Nephron (organoid): Measurements from ENCODE around the gene PAX8.
A peak's percentile ranks its signal among the peaks of the same experiment; 100 is the strongest.

Experiments used
- H3K27ac Mint-ChIP-seq, 3 experiments: 2 replicates each; pipeline ENCODE4 v1.8.0; 2020; ENCODE audit warnings: mixed read lengths in 3 of 3, mild to moderate bottlenecking in 2 of 3, moderate library complexity in 1 of 3
- H3K27me3 Mint-ChIP-seq: 2 replicates; pipeline ENCODE4 v1.8.0; 2021; ENCODE audit warnings: low read depth, mild to moderate bottlenecking, moderate library complexity, mixed read lengths
- H3K36me3 Mint-ChIP-seq: 2 replicates; pipeline ENCODE4 v1.8.0; 2020; ENCODE audit warnings: low read depth, mixed read lengths
- H3K4me1 Mint-ChIP-seq: 2 replicates; pipeline ENCODE4 v1.8.0; 2020; ENCODE audit warnings: mixed read lengths
- H3K4me3 Mint-ChIP-seq, 3 experiments: 2 replicates each; pipeline ENCODE4 v1.8.0; 2020; ENCODE audit warnings: mild to moderate bottlenecking in 3 of 3, mixed read lengths in 3 of 3, moderate library complexity in 2 of 3
- H3K9me3 Mint-ChIP-seq: 2 replicates; pipeline ENCODE4 v1.8.0; 2020; ENCODE audit warnings: mixed read lengths
- CTCF ChIP-seq, 3 experiments: fragments of 200-600 bp; sonication (generic); IDR thresholded peaks; one replicate each; pipeline ENCODE4 v1.5.0; 2021; ENCODE audit warnings: antibody characterized with exemption in 3 of 3; ENCODE audit not compliant: unreplicated experiment in 3 of 3

Gene PAX8

GRCh38 chr2:113197347-113198047 lies 81.2 kb downstream of the PAX8 start:
- Mint-ChIP-seq H3K9me3 (no peaks in the 10 kb centered on the region), H3K4me3 (peak overlapping the region; percentile 63 to 82 (median 79)), H3K4me1 (peaks cover 2% of the 10 kb centered on the region), H3K36me3 (no peaks in the 10 kb centered on the region), H3K27me3 (peaks cover 29% of the 10 kb centered on the region), H3K27ac (no peak overlapping the region)
- no peak for TF ChIP-seq CTCF (IDR thresholded peaks at IDR 0.05; ENCODE audit: unreplicated experiment in 3 of 3)

GRCh38 chr2:113196839-113197238 lies 81.9 kb downstream of the PAX8 start:
- Mint-ChIP-seq H3K36me3 (no peaks in the 10 kb centered on the region), H3K27me3 (peaks cover 29% of the 10 kb centered on the region), H3K4me1 (no peaks in the 10 kb centered on the region), H3K9me3 (no peaks in the 10 kb centered on the region), H3K4me3 (peak overlapping the region; percentile 63 to 82 (median 78)), H3K27ac (no peak overlapping the region)
- no peak for TF ChIP-seq CTCF (IDR thresholded peaks at IDR 0.05; ENCODE audit: unreplicated experiment in 3 of 3)

- TF ChIP-seq CTCF (IDR thresholded peaks at IDR 0.05; ENCODE audit: unreplicated experiment in 3 of 3), result no peak
- peak overlapping the region; percentile 41 to 78 (median 60) for H3K4me3 Mint-ChIP-seq
- H3K27me3 Mint-ChIP-seq, result peaks cover 29% of the 10 kb centered on the region
- no peaks in the 10 kb centered on the region for H3K4me1 Mint-ChIP-seq
- H3K36me3 Mint-ChIP-seq, result no peaks in the 10 kb centered on the region
- no peak overlapping the region for H3K27ac Mint-ChIP-seq
- no peaks in the 10 kb centered on the region for H3K9me3 Mint-ChIP-seq
These were observed 82.7 kb downstream of the PAX8 start for GRCh38 chr2:113195923-113196501.

- H3K4me3 Mint-ChIP-seq, result no peak overlapping the region
- no peaks in the 10 kb centered on the region for H3K36me3 Mint-ChIP-seq
- H3K27me3 Mint-ChIP-seq, result peaks cover 21% of the 10 kb centered on the region
- no peaks in the 10 kb centered on the region for H3K4me1 Mint-ChIP-seq
- H3K27ac Mint-ChIP-seq, result no peak overlapping the region
- H3K9me3 Mint-ChIP-seq, result no peaks in the 10 kb centered on the region
- TF ChIP-seq CTCF (IDR thresholded peaks at IDR 0.05; ENCODE audit: unreplicated experiment in 3 of 3), result no peak
These were observed 86.1 kb downstream of the PAX8 start for GRCh38 chr2:113192459-113193100.

GRCh38 chr2:113190871-113191270 lies 87.8 kb downstream of the PAX8 start:
- Mint-ChIP-seq H3K27ac (no peak overlapping the region), H3K27me3 (peaks cover 4% of the 10 kb centered on the region), H3K4me1 (no peaks in the 10 kb centered on the region), H3K36me3 (no peaks in the 10 kb centered on the region), H3K9me3 (no peaks in the 10 kb centered on the region), H3K4me3 (no peak overlapping the region)
- TF ChIP-seq CTCF (IDR thresholded peaks at IDR 0.05; ENCODE audit: unreplicated experiment in 3 of 3), result no peak
